ENCODE results near the gene IQCF2.
"Not testable (repeated sequence)": the region's sequence is repeated elsewhere in the genome, so short reads cannot be mapped to it uniquely, and the experiment has no call there.

Gene IQCF2

GRCh38 chr3:51879937-51880336 is 18.5 kb downstream of the IQCF2 start:
- DNase-seq (ENCODE audit: low spot score): no peak

GRCh38 chr3:51886447-51886846 is 25.0 kb downstream of the IQCF2 start:
- DNase-seq (ENCODE audit: low spot score): no peak

GRCh38 chr3:51887620-51888019 is 26.2 kb downstream of the IQCF2 start:
- no peak for DNase-seq (ENCODE audit: low spot score)

- DNase-seq (ENCODE audit: low spot score): no peak
These were observed 27.2 kb downstream of the IQCF2 start for GRCh38 chr3:51888463-51889105.

- no peak for DNase-seq (ENCODE audit: low spot score)
These were observed 30.0 kb downstream of the IQCF2 start for GRCh38 chr3:51891242-51892039.

GRCh38 chr3:51894391-51894790 is 33.0 kb downstream of the IQCF2 start:
- DNase-seq (ENCODE audit: low spot score): no peak

- no peak for DNase-seq (ENCODE audit: low spot score)
These were observed 33.5 kb downstream of the IQCF2 start for GRCh38 chr3:51894939-51895338.

- DNase-seq (ENCODE audit: low spot score): no peak
These were observed 35.3 kb downstream of the IQCF2 start for GRCh38 chr3:51896607-51897305.

- no peak for DNase-seq (ENCODE audit: low spot score)
These were observed 36.0 kb downstream of the IQCF2 start for GRCh38 chr3:51897391-51897790.

- not testable (repeated sequence) for DNase-seq (ENCODE audit: low spot score)
These were observed 38.6 kb downstream of the IQCF2 start for GRCh38 chr3:51900043-51900442.

GRCh38 chr3:51902361-51902760 is 40.9 kb downstream of the IQCF2 start:
- DNase-seq (ENCODE audit: low spot score): not testable (repeated sequence)

- DNase-seq (ENCODE audit: low spot score): no peak
These were observed 42.8 kb downstream of the IQCF2 start for GRCh38 chr3:51904034-51904823.

GRCh38 chr3:51908026-51908425 is 46.6 kb downstream of the IQCF2 start:
- DNase-seq (ENCODE audit: low spot score): no peak

All from Ammon's horn (tissue), 1 donor.